C4-2B (cell line): ENCODE measurements around the gene PELI2.

Source experiments
- ZFX ChIP-seq: fragments of 450-650 bp; IDR thresholded peaks from 2 replicates; pipeline ENCODE4 v1.6.1; 2017
- TF ChIP-seq, protein P1 (sequence below): fragments of 450-650 bp; conservative IDR thresholded peaks from 2 replicates; pipeline ENCODE4 v1.5.1; 2017; ENCODE audit warnings: mild to moderate bottlenecking

DNA sequence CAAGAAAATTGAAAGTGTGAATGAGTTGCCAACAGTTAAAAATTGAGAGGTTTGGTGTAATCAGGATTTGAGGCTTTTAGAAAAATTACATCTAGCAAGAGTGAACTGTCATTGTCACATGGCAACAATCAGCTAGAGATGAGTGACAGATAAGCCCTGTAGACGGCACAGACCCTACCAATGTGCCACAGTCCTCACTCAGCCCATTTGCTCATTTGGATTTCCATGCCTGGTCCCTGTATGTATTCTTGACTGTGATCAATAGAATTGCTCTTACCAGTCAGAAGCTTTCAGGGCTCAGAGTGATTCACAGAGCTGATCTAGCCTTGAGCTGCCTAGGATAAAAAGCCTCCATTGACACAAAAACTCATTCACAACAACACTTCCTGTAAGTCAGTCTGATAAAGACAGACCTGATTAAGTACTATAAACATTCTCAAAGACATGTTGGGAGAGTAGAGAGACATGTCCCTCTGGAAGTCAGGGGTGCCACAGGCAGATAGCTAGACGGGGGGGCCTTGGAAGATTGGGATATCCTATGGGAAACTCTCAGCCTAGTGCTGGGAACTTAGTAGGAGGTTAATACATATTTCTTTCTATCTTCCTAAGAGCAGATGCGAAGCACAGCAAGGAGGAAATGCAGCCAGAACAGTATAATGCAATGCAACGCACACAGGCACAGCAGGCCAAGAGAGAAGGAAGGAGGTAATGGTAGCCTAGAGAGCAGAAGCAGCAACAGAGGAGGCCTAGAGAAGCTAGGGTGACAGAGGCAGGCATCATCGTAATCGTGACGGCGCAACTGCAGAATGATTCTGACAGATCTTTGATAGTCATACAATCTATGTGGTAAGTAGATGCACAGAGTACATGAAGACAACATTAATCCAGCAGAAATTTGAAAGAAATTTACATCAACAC, 2.0 kb upstream of the PELI2 start:
- TF ChIP-seq, protein P1, sequence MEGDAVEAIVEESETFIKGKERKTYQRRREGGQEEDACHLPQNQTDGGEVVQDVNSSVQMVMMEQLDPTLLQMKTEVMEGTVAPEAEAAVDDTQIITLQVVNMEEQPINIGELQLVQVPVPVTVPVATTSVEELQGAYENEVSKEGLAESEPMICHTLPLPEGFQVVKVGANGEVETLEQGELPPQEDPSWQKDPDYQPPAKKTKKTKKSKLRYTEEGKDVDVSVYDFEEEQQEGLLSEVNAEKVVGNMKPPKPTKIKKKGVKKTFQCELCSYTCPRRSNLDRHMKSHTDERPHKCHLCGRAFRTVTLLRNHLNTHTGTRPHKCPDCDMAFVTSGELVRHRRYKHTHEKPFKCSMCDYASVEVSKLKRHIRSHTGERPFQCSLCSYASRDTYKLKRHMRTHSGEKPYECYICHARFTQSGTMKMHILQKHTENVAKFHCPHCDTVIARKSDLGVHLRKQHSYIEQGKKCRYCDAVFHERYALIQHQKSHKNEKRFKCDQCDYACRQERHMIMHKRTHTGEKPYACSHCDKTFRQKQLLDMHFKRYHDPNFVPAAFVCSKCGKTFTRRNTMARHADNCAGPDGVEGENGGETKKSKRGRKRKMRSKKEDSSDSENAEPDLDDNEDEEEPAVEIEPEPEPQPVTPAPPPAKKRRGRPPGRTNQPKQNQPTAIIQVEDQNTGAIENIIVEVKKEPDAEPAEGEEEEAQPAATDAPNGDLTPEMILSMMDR: no peak
- TF ChIP-seq ZFX: no peak
